Endothelial cell of umbilical vein (primary cell): Measurements from ENCODE around the gene CHD9NB.

Experiments
- CTCF ChIP-seq, 2 donors: IDR thresholded peaks; 1 replicate in 1 of 2; 2 replicates in 1 of 2; pipeline ENCODE4 v1.5.1; 2011; ENCODE audit warnings: low read length in 2 of 2, mild to moderate bottlenecking in 2 of 2, moderate library complexity in 2 of 2, control low read depth in 1 of 2, inconsistent platforms in 1 of 2, low read depth in 1 of 2; ENCODE audit not compliant: insufficient read depth in 1 of 2; ENCODE audit errors: extremely low read depth in 1 of 2
- EZH2 ChIP-seq: IDR thresholded peaks from 2 replicates; pipeline ENCODE4 v1.6.1; 2012; ENCODE audit warnings: borderline replicate concordance, low read depth, mild to moderate bottlenecking, moderate library complexity, low read length, inconsistent platforms; ENCODE audit not compliant: severe bottlenecking
- JUN ChIP-seq: IDR thresholded peaks from 2 replicates; pipeline ENCODE4 v1.6.1; 2011; ENCODE audit warnings: borderline replicate concordance, low read depth; ENCODE audit not compliant: insufficient read length, insufficient read depth
- MAX ChIP-seq: IDR thresholded peaks from 2 replicates; pipeline ENCODE4 v1.6.1; 2011; ENCODE audit not compliant: insufficient read depth, insufficient read length
- MYC ChIP-seq: IDR thresholded peaks from one replicate; pipeline ENCODE4 v1.6.1; 2011; ENCODE audit warnings: mild to moderate bottlenecking, low read depth, low read length
- POLR2A ChIP-seq: IDR thresholded peaks from 2 replicates; pipeline ENCODE4 v1.6.1; 2012; ENCODE audit warnings: low read depth, mild to moderate bottlenecking, control low read depth, low read length

GRCh38 chr16:52994942-52995341 lies 57.8 kb downstream of the CHD9NB start:
- TF ChIP-seq CTCF (IDR thresholded peaks at IDR 0.05; ENCODE audit: extremely low read depth in 1 of 2, insufficient read depth in 1 of 2, low read depth in 1 of 2, low read length in 2 of 2) (no peak), POLR2A (no peak), EZH2 (no peak), MAX (no peak), JUN (no peak), MYC (no peak)
